ENCODE results near the gene RP9.

RP9 gene

GRCh38 chr7:33089142-33089541 lies 20.1 kb downstream of the RP9 start:
- TF ChIP-seq EZH2 (IDR thresholded peaks at IDR 0.05; ENCODE audit: borderline replicate concordance, low read depth, low read length, severe bottlenecking) (no peak), CTCF (IDR thresholded peaks at IDR 0.05; ENCODE audit: borderline replicate concordance, extremely low read depth, low read length, poor library complexity, severe bottlenecking) (no peak)
- H3K4me2 ChIP-seq (ENCODE audit: insufficient read depth, low read length): no peak overlapping the region
- no peaks in the 10 kb centered on the region for H3K9me3 ChIP-seq (ENCODE audit: insufficient read depth, low read length, severe bottlenecking)
- H3K4me3 ChIP-seq (ENCODE audit: low read depth in 1 of 2, low read length in 2 of 2): no peak overlapping the region
- no peaks in the 10 kb centered on the region for H3K27me3 ChIP-seq (ENCODE audit: insufficient read depth, low read length, poor library complexity)
- H2AFZ ChIP-seq (ENCODE audit: low read depth, low read length): no peak overlapping the region
- no peaks in the 10 kb centered on the region for H3K4me1 ChIP-seq (ENCODE audit: insufficient read depth, low read length)
- H3K9ac ChIP-seq (ENCODE audit: low read depth, low read length): no peak overlapping the region
- H4K20me1 ChIP-seq (ENCODE audit: insufficient read depth, low read length): no peaks in the 10 kb centered on the region
- ATAC-seq (ENCODE audit: insufficient read depth, low read depth): no peak
- H3K36me3 ChIP-seq (ENCODE audit: insufficient read depth, low read length): peaks cover 15% of the 10 kb centered on the region
- H3K27ac ChIP-seq (ENCODE audit: low read length): no peak overlapping the region
- no peak for DNase-seq
- H3K79me2 ChIP-seq (ENCODE audit: insufficient read depth, low read length): no peaks in the 10 kb centered on the region

- Histone ChIP-seq H3K4me3 (ENCODE audit: low read depth in 1 of 2, low read length in 2 of 2) (no peak overlapping the region), H3K9me3 (ENCODE audit: insufficient read depth, low read length, severe bottlenecking) (no peaks in the 10 kb centered on the region), H3K27me3 (ENCODE audit: insufficient read depth, low read length, poor library complexity) (no peaks in the 10 kb centered on the region), H3K4me1 (ENCODE audit: insufficient read depth, low read length) (no peaks in the 10 kb centered on the region), H3K79me2 (ENCODE audit: insufficient read depth, low read length) (no peaks in the 10 kb centered on the region), H4K20me1 (ENCODE audit: insufficient read depth, low read length) (no peaks in the 10 kb centered on the region), H3K27ac (ENCODE audit: low read length) (no peak overlapping the region), H3K4me2 (ENCODE audit: insufficient read depth, low read length) (no peak overlapping the region), H3K9ac (ENCODE audit: low read depth, low read length) (no peak overlapping the region), H3K36me3 (ENCODE audit: insufficient read depth, low read length) (peaks cover 3% of the 10 kb centered on the region; the same call in 1 of the 2 replicates), H2AFZ (ENCODE audit: low read depth, low read length) (no peak overlapping the region)
- no peak for DNase-seq
- TF ChIP-seq EZH2 (IDR thresholded peaks at IDR 0.05; ENCODE audit: borderline replicate concordance, low read depth, low read length, severe bottlenecking): no peak
- TF ChIP-seq CTCF (IDR thresholded peaks at IDR 0.05; ENCODE audit: borderline replicate concordance, extremely low read depth, low read length, poor library complexity, severe bottlenecking): no peak
- ATAC-seq (ENCODE audit: insufficient read depth, low read depth): no peak
Observed at GRCh38 chr7:33087858-33088257, 21.3 kb downstream of the RP9 start.

GRCh38 chr7:33087356-33087755 lies 21.8 kb downstream of the RP9 start:
- TF ChIP-seq CTCF (IDR thresholded peaks at IDR 0.05; ENCODE audit: borderline replicate concordance, extremely low read depth, low read length, poor library complexity, severe bottlenecking): no peak
- TF ChIP-seq EZH2 (IDR thresholded peaks at IDR 0.05; ENCODE audit: borderline replicate concordance, low read depth, low read length, severe bottlenecking): no peak
- no peak overlapping the region for H3K27ac ChIP-seq (ENCODE audit: low read length)
- H3K79me2 ChIP-seq (ENCODE audit: insufficient read depth, low read length): no peaks in the 10 kb centered on the region
- H3K4me2 ChIP-seq (ENCODE audit: insufficient read depth, low read length): no peak overlapping the region
- no peak overlapping the region for H2AFZ ChIP-seq (ENCODE audit: low read depth, low read length)
- no peaks in the 10 kb centered on the region for H4K20me1 ChIP-seq (ENCODE audit: insufficient read depth, low read length)
- ATAC-seq (ENCODE audit: insufficient read depth, low read depth) (no peak), DNase-seq (no peak)
- H3K9ac ChIP-seq (ENCODE audit: low read depth, low read length): no peak overlapping the region
- H3K36me3 ChIP-seq (ENCODE audit: insufficient read depth, low read length): no peaks in the 10 kb centered on the region
- H3K9me3 ChIP-seq (ENCODE audit: insufficient read depth, low read length, severe bottlenecking): no peaks in the 10 kb centered on the region
- H3K27me3 ChIP-seq (ENCODE audit: insufficient read depth, low read length, poor library complexity): no peaks in the 10 kb centered on the region
- no peak overlapping the region for H3K4me3 ChIP-seq (ENCODE audit: low read depth in 1 of 2, low read length in 2 of 2)
- H3K4me1 ChIP-seq (ENCODE audit: insufficient read depth, low read length): no peaks in the 10 kb centered on the region
